ENCODE data around the gene AFDN. TPM values are rescaled to one million over a fixed set of nuclear protein-coding genes. Genes with fewer than 3 reads are reported as not detected.

Gene AFDN
- total and polyA plus RNA-seq, 2 experiments from 2014 or later, result 66.9 to 200 TPM

Other genes with a start within 250 kb of the AFDN start
- 0.69 and 1.5 TPM in 2 replicates for gene KIF25, start 170.8 kb downstream of the AFDN start, total RNA-seq (2014; rRNA removed; shearing (Covaris generic))
- gene KIF25, start 170.8 kb downstream of the AFDN start, polyA plus RNA-seq (2016; fragmentation: Nextera tagmentation; extraction: Ambion mirVana), result 0.76 and 0.92 TPM in 2 replicates